UCSD-AML1 (cell line): ENCODE results near the gene TMEM125.

Experiments
- DNase-seq: peaks from one replicate; lab custom pipeline; 2025; ENCODE audit not compliant: unreplicated experiment; lab: John Stamatoyannopoulos, UW

The TMEM125 gene

DNA sequence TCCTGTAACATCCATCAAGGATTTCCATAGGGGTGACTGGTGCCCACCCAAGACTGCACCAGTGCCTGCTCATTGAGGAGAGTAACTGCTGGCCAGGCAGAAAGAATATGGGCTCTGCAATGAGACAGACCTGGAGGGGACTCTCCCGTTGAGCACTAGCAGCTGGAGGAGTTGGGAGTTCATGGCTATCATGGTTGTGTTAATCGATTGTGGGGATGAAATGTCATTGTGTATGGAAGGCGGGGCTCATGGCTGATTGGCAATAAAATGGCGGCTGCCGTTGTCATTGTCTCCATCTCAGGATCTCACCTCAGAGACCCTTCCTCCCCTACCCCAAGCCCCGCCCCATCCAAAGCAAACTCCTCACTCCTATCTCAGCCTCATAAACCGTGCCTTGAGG lies 3.9 kb downstream of the TMEM125 start:
- DNase-seq, result no peak

DNA sequence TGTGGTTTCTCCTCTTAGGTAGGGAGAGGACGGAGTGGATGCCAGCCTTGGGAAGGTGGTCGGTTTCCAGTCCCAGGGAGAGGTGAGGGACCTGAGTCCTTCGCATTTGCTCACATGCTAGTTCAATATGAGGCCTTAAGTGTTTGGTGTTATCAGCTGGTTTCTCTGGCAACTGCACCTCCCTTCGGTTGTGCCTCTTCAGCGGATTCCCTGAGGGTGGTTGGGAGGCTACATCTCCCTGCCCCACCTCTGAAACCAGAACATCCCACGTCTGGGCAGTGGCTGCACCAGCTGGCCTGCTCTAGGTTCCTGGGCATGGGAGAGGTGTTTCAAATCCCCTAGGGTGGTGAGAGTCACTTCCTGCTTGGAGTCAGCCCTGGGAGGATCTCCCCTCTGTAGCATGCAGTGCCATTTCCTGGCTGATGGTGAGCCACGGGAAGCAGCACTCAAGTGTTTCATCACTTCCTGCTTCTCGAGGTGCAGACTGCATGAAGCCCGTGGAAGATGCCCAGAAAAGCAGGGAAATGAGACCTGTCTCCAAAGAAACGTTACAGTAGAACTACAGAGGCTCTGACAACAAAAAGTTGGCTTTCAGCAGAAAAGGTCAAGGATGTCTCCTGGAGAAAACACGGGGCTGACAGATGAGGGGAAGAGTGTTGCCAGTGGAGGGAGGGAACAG lies 4.5 kb downstream of the TMEM125 start:
- peak; percentile 76 for DNase-seq

DNA sequence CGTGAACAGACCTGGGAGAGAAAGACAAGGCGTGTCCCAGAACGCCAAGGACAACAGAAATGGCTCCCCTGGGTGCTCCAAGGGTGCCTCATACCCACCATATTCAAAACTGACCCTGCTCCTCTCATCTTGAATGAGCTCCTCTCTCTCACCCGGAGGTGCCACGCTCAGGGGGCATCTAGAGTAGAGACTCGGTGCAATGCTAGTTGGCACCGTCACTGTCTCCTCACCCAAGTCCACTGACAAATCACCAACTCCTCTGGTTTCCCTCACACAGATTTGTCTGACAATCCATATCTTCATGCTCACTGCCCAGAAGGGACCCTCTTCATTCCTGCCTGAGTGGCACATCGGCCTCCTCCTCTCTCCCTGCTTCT lies 5.0 kb downstream of the TMEM125 start:
- DNase-seq, result no peak

DNA sequence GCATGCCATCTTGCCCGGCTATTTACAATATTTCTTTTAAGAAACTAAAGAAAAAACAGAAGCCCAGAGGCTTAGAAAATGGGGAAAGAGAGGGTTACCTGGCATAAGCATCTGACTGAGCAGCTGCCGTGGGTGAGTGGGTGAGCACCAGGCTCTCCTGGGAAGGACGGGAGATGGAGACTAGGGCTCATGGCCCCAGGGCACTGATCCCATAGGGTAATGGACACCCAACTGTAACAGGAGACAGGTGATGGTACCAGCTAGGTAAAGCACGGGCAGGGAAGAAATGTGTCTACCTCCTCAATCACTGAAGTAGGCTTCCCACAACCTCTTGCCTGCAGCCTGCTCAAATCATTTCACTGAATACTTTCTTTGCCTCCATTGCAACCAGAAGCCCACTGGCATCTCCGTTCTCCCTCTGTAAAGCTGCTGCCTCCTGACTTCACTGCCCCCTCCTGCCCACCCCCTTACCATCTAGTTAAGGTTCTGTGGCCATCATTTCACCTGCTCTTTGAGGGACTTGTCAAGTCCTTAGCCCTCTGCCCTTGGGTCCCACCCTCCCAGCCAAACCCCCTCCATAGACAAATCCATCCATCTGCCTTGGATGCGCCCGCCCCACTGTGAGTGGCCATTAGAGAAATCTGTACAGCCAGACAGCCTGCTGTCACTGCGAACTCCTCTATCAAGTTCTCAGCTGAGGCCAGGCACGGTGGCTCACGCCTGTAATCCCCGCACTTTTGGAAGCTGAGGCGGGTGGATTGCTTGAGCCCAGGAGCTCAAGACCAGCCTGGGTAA lies 6.2 kb downstream of the TMEM125 start:
- DNase-seq, result no peak

DNA sequence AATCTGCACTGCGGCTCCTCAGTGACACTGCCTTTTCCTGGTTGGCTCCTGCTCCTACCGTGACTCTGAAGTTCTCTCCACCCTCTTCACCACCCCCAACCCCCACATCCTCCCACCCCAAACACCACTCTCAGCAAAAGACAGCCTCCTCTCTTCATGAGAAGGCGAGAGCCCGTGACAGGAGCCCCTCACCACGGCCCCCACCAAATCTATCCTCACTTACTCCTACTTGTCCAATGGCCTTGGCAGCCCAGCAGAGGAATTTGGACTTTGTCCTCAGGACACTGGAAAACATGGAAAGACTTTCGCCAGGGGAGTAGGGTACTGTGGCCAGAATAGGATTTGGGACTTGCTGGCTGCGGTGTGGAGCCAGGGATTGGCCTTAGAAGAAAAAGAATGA lies 6.9 kb downstream of the TMEM125 start:
- no peak for DNase-seq

DNA sequence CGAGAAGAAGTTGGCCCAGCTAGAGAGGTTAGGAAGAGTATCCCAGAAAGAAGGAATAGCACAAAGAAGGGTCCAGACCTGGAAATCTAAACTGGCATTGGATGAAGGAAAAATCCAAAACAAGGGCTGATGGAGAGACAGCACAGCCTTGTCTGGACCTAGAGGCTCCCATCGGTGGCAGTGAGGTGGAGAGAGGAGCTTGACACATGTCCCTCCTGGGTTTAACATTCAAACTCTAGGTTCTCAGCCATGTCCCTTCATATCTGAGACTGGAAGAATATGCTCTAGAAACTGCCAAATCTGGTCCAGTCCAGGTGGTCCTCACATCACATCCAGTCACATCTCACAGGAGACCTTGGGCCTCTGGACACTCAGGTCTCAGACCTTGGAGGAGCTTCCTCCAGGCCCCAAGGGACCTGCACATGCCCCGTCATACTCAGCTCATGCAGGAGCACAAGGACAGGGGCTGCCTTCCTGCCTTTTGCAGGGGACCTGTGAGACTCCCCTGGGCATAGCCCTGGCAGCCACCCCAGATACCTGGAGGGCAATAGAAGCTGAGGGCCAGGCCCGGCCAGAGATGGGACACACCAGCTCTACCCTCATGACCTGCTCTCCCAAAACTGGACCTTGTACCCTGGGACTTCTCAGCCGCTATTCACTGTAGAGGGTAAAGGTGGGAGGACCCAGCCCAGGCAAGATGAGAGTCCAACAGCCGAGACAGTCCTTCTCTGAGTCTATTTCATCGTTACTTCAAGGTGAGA lies 7.5 kb downstream of the TMEM125 start:
- DNase-seq, result no peak

DNA sequence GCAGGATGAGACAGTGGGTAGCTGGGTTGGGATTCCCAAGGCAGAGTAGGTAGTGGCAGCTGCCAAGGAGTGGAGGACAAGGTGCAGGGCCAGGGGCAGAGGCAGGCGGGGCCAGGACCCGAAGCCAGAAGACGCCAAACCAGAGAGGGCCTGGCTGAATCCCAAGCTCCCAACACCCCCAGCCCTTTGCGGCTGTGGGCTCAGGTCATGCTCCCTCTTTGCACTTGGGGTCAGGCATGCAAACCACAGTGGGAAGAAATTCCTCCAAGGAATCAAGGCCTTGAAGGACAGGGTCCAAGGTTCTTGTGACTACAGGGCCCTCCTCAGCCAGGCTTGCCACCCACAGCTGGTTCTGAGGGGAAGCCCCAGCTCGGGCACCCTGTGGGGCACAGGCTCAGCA lies 9.4 kb downstream of the TMEM125 start:
- DNase-seq, result no peak

DNA sequence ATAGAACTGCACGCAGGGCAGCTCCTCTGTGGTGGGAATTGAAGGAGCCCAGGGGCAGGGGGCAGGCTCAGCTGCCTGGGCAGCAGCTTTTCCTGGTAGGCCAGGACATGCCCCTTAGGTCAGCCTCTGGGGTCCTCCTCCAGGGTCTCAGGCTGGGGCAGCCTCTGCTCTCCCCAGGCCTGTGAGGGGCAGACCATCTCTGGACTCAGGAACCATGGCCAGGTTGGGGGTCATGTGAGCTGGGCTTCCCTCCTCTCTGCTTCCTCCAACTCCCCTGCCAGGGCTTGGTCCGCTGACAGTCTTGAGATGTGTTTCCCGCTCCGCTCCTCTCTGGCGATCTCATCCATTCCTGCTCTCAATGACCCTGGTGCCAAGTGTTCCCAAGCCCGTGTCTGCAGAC lies 9.9 kb downstream of the TMEM125 start:
- DNase-seq, result no peak

DNA sequence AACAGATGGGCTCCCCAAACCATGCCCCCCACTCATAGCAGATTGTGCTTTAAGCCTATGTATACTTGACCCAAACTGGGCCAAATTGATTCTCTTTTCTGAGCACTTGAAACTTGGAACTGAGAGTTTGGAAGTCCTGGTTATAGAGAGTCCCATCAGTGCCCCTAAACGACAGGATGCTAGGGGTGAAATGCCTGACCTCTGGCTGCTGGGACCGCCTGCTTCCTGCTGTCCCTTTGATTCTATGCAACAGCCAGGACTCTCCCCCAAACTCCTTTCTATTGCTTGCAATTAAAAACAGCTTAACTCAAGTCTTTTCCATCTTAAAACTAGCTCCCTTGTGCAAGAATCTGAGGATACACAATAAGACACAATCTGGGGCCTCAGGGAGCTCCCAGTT lies 10.9 kb downstream of the TMEM125 start:
- no peak for DNase-seq

DNA sequence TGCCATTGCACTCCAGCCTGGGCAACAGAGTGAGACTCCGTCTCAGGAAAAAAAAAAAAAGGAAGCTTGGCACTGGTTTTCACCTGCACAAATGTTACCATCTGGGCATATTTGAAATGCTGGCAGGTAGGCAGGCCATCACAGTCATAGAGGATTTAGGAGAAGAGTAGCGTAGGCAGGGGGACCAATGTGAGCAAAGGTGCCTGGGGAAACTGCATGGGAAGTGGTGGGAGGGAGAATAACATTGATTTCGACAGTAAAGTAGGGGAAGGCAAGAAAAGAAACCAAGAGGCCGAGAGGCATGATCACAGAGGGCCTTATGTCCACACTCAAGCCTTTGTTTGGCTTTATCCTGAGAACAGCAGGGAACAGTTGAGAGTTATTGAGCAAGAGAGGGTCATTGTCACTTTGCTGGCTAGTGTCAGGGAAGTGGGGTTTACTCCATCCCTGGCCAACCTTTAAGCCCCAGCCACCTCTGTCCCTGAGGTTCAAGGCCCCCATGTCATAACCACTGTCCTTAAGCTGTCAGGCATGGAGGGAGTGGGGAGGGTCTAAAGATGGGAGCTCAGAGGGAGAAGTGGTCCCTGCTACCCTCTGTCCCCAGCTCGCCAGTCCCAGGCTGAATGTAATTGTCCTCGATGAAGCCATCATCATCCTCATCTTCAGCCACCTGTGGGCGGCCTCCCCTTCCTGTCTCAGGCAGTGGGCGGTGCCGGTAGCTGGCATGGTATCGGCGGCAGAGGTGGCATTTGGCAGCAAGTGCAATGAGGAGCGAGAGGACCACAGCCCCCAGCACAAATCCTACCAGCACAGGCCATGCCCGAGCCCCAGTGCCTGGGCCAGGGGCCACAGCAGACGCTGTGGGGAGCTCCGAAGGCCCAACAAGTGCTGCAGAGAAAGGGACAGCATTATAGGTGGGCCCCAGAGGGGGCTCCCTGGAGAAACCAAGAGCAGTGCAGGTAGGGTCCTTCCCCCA lies 12.7 kb downstream of the TMEM125 start:
- DNase-seq, result no peak

DNA sequence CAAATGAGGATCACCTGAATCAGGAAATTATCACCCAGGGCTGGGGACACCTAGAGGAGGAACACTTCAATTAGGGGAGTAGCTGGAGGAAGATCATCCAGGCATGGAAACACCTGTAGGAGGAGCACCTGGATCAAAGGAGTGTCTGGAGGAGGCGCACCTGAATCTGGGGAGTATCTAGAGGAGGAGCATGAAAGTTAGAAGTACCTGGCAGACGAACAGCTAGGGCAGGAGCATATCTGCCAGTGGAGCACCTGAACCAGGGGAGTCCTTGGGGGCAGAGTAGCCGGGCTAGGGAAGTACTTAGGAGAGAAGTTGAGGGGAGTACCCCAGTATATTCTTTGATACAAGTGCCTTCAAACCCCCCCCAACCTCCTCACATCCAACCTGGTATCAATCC lies 14.3 kb downstream of the TMEM125 start:
- DNase-seq, result no peak

DNA sequence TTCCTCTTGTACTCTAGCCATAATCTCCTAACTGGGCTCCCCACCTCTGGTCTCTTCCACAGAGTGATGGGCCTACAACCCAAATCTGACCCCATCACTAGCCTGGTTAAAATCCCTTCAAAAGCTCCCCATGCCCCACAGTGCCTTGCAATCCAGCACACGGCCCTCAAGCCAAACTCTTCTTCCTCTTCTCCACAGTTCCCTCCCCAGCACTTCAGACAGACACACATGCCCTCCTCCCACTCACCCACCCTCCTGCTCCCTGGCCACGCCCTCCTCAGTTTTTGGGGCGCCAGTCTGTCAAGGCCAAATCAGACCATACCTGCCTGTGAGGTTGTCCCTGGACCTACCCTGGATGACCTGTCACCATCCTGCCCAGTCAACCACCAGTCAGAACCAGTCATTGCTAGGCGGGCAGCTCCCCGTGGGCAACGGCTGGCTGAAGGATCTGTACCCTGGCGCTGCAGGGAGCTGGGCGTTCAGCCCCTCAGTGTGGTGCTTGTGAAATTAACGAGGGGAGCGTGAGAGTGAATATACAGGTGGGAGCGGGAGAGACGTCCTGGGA lies 14.8 kb downstream of the TMEM125 start:
- DNase-seq, result no peak

DNA sequence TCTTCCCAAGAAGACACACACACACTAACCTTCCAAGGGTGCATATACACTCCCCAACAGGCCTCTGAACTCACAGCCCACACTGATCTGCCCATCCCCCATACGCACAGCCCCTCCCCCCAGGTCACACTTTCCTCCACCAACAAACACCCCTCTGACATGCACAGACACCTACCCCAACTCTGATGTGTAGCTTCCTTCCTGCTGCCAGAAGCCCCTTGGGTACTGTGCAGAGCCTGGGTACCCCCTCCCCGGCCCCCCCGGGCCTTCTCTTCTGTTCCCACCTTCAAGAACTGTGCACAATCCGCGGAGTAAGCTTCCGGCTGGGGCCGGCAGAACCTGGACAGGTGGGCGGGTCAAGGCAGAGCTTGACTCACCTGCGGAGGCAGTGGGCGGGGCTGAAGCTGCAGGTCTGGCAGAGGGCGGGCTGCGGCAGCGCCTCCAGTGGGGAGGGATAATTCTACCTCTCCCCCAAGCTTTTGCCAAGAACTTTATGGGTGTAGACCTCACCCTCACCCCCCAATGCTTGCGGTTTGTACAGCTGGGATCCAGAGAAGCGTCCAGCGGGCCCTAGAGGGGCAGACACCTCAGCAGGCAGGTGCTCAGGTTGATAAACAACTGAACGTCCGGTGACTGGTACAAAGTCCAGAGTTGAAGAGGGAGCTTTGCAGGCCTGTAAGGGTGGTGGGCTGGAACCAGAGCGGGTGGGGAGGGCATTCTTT lies 15.6 kb downstream of the TMEM125 start, which contains the start of gene C1orf210:
C1orf210 (minus strand) TSS at position 313 of the 722 bp plus-strand sequence. CDS start 2,311 bp downstream, outside the sequence.
- DNase-seq, result no peak

DNA sequence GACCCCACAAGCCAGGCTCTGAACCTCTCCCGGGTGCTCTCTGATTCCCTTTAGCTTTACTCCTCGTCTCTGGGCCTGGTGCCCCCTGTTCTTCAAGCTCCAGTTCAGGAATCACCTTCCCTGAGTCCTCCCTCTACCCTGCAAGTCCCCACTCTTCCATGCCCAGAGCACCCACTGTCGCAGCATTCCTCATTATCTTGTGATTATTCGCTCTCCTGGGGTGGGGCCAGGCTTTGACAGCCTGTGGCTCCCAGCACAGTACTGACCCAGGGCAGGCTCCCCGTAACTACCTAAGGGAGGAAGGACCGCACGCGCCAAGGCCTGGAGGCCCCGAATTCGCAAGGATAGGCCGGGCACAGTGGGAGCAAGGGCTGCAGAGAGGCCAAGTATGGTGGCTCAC lies 16.3 kb downstream of the TMEM125 start:
- DNase-seq, result no peak

DNA sequence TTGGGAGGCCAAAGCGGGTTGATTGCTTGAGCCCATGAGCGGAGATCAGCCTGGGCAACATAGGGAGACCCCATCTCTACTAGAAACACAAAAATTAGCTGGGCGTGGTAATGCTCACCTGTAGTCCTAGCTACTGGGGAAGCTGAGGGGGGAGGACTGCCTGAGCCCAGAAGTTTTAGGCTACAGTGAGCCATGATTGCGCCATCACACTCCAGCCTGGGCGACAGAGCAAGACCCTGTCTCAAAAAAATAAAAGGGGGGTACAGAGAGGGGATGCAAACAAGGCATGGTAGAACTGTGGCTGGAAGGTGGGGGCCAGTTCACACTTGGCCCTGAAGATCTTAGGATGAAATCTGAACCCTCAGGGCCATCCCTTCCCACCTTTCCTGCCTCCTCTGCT lies 16.8 kb downstream of the TMEM125 start:
- no peak for DNase-seq

DNA sequence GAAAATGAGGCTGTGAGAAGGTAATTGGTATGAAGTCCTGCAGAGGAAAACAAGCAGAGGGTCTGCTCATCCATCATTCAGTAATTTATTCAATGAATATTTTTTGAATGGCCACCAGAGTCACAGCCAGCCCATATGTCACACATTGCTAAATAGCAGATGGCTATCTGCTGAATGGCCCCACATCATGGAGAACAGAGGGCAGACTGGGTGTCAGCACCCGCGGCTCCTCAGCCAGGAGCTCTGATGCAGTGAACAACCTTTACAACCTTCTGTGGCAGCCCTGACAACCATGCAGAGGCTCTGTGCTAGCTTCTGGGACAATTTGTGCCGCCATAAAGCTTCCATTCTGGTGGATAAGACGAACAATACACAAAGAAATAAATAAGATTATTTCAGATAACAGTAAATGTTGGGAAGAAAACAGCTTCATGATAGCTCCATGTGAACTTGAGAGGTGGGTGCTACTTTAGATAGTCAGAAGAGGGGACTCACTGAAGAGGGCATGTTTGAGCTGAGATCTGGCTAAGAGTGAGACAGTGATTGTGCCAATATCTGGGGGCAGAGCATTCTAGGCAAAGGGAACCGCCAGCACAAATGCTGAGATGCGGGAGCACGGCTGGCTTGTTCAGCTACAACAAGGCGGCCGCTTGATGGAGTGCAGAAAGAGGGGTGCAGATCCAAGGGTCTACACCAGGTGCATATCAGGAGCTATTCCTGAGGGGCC lies 18.4 kb downstream of the TMEM125 start:
- DNase-seq, result no peak

DNA sequence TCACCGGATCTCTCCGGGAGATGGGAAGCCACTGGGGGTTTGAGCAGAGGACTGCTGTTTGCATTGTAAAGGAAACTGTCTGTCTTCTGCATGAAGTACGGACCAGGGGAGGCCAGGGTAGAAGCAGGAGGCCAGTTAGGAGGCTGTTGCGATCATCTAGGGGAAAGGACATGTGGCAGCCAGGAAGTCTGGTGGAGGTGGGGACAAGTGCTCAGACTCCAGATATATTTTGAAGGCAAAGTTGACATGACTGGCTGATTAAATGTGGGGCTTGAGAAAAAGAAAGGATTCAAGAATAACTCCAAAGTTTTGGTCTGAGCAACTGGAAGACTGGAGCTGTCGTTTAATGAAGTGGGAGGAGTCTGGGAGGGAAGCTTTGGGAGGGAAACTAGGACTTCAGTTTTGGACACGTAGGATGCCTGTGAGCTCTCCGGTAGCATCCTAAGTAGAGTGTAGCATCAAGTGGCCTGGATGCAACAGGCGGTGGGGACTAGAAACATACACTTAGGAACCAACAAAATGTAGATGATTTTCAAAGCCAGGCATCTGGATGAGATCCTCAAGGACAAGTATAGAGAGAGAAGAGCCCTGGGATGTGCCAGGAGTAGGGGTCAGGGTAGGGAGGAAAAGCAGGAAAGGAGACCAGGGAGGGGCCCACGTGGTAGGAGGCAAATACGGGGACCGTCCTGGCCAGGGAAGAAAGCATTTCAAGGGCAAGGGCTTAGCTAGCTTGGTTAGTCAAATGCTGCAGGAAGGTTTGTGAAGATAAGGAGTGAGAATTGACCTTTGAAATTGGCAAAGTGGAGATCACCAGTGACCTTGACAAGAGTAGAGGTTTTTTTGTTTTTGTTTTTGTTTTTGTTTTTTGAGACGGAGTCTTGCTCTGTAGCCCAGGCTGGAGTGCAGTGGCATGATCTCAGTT lies 19.3 kb downstream of the TMEM125 start:
- DNase-seq, result no peak

DNA sequence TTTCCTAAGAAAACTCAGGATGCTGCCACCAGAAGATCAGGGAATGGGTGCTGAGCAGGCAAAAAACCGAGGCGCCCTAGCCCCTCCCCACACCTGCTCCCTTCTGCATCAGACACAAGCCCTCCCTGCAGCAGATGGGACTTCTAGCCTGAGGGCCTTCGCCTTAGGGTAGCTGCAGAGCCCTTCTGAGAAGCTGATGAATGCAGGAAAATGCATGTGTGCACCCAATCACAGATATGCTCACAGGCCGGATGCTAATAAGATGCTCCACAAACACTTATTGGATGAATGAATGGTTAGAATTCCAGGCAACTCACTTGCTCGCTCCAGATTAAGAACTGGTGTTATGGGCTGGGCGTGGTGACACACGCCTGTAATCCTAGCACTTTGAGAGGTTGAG lies 22.4 kb downstream of the TMEM125 start:
- DNase-seq, result no peak
